Thyroid gland (tissue), 4 donors: ENCODE measurements around the gene ALKBH5. TPM values are rescaled to one million over a fixed set of nuclear protein-coding genes. Genes with fewer than 3 reads are reported as not detected.

Experiments
- DNase-seq, 2 donors: peaks; one replicate each; pipeline ENCODE4 v3.0.0-alpha.2; 2019
- H3K27ac ChIP-seq, 3 donors: fragments of 200-600 bp; sonication (generic); 1 replicate in 2 of 3; 2 replicates in 1 of 3; pipeline ENCODE4 v1.5.1; 2016 to 2019; ENCODE audit warnings: mild to moderate bottlenecking in 1 of 3, moderate library complexity in 1 of 3
- H3K27me3 ChIP-seq: fragments of 200-600 bp; sonication (generic); one replicate; pipeline ENCODE4 v1.5.1; 2019
- H3K36me3 ChIP-seq, 2 donors: fragments of 200-600 bp; sonication (generic); one replicate each; pipeline ENCODE4 v1.5.1; 2016 to 2019
- H3K4me1 ChIP-seq, 2 donors: fragments of 200-600 bp; sonication (generic); one replicate each; pipeline ENCODE4 v1.5.1; 2017 to 2019
- H3K4me3 ChIP-seq, 3 donors: fragments of 200-600 bp; sonication (generic); replicated peaks in 1 of 3; 1 replicate in 2 of 3; 2 replicates in 1 of 3; pipeline ENCODE4 v1.5.1; 2016; ENCODE audit warnings: mild to moderate bottlenecking in 1 of 3
- H3K9me3 ChIP-seq: fragments of 200-600 bp; sonication (generic); one replicate; pipeline ENCODE4 v1.5.1; 2017
- CTCF ChIP-seq, 6 experiments: fragments of 200-600 bp in 3 of 6; fragments of 450-650 bp in 3 of 6; sonication (generic) in 3 of 6; IDR thresholded peaks; one replicate each; pipeline ENCODE4 v1.5.1; 2016 to 2019; ENCODE audit warnings: antibody characterized with exemption in 6 of 6, mild to moderate bottlenecking in 2 of 6, inconsistent platforms in 1 of 6, moderate library complexity in 1 of 6
- POLR2A ChIP-seq, 2 donors: fragments of 450-650 bp; IDR thresholded peaks; one replicate each; pipeline ENCODE4 v1.6.1; 2017; ENCODE audit warnings: antibody characterized with exemption in 2 of 2, mild to moderate bottlenecking in 2 of 2, moderate library complexity in 1 of 2
- WGBS, 2 donors: methylation state at CpG; one replicate each; pipeline ENCODE4 v1.1.5; 2017; 5-methylcytosine and 5-hydroxymethylcytosine counted together
- intact Hi-C: fragments of 100-400 bp; cut with DNase I; formaldehyde crosslinking; loops from one replicate; pipeline ENCODE4 v1.15.1; 2023
- total RNA-seq, 4 donors: library from RNA; depleted of rRNA; stranded (reverse); fragments of >200 nt; gene quantifications; one replicate each; pipeline ENCODE4 v1.2.3, GENCODE V29; 2016

Gene ALKBH5
- total RNA-seq, 4 donors from 2014 or later = 123 to 169 (median 159) TPM

GRCh38 chr17:18252160-18252559, 68.5 kb downstream of the ALKBH5 start:
- H3K9me3 ChIP-seq = no peaks in the 10 kb centered on the region
- H3K27ac ChIP-seq = no peak overlapping the region
- no peak overlapping the region for H3K4me3 ChIP-seq
- H3K27me3 ChIP-seq = no peaks in the 10 kb centered on the region
- TF ChIP-seq POLR2A (IDR thresholded peaks at IDR 0.05) = no peak
- TF ChIP-seq CTCF (IDR thresholded peaks at IDR 0.05) = no peak
- H3K36me3 ChIP-seq = peaks cover 68 to 78% of the 10 kb centered on the region in 2 donors
- 93 to 100% methylated on average over 3 of the region's 5 CpGs for WGBS, 2 donors
- intact Hi-C loops = no loop called here
- peaks cover 6 to 9% of the 10 kb centered on the region in 2 donors for H3K4me1 ChIP-seq
- no peak for DNase-seq

- H3K9me3 ChIP-seq = no peaks in the 10 kb centered on the region
- intact Hi-C loops = no loop called here
- TF ChIP-seq POLR2A (IDR thresholded peaks at IDR 0.05) (no peak), CTCF (IDR thresholded peaks at IDR 0.05) (no peak)
- 89 to 94% methylated on average over 10 to 14 of the region's 16 CpGs for WGBS, 2 donors
- peaks cover 62 to 70% of the 10 kb centered on the region in 2 donors for H3K36me3 ChIP-seq
- DNase-seq = no peak
- peaks cover 12 to 15% of the 10 kb centered on the region in 2 donors for H3K4me1 ChIP-seq
- no peak overlapping the region for H3K4me3 ChIP-seq
- H3K27me3 ChIP-seq = no peaks in the 10 kb centered on the region
- H3K27ac ChIP-seq = no peak overlapping the region
Measured at GRCh38 chr17:18253187-18253884, 69.7 kb downstream of the ALKBH5 start.

GRCh38 chr17:18253947-18254821, 70.6 kb downstream of the ALKBH5 start:
- no peak overlapping the region for H3K27ac ChIP-seq
- peaks cover 17 to 20% of the 10 kb centered on the region in 2 donors for H3K4me1 ChIP-seq
- H3K9me3 ChIP-seq = no peaks in the 10 kb centered on the region
- no peak for DNase-seq
- no peak for TF ChIP-seq POLR2A (IDR thresholded peaks at IDR 0.05)
- TF ChIP-seq CTCF (IDR thresholded peaks at IDR 0.05) = no peak
- no peaks in the 10 kb centered on the region for H3K27me3 ChIP-seq
- intact Hi-C loops = no loop called here
- H3K4me3 ChIP-seq = no peak overlapping the region
- H3K36me3 ChIP-seq = peaks cover 53 to 62% of the 10 kb centered on the region in 2 donors
- WGBS, 2 donors = 91 to 96% methylated on average over 23 to 27 of the region's 27 CpGs

- Histone ChIP-seq H3K4me3 (no peak overlapping the region), H3K27ac (no peak overlapping the region), H3K9me3 (no peaks in the 10 kb centered on the region), H3K36me3 (peaks cover 50 to 60% of the 10 kb centered on the region in 2 donors), H3K27me3 (no peaks in the 10 kb centered on the region), H3K4me1 (peaks cover 22 to 29% of the 10 kb centered on the region in 2 donors)
- no peak for DNase-seq
- intact Hi-C loops = loop anchor here (5.0 kb wide), 1 partner anchor 62 kb away; the partner anchor contains the start of gene SMCR8
- TF ChIP-seq CTCF (IDR thresholded peaks at IDR 0.05) (no peak), POLR2A (IDR thresholded peaks at IDR 0.05) (no peak)
- 94 to 96% methylated on average over 7 to 8 of the region's 8 CpGs for WGBS, 2 donors
Measured at GRCh38 chr17:18254888-18255649, 71.4 kb downstream of the ALKBH5 start.
